ENCODE measurements around the gene MIGA2.

DNA sequence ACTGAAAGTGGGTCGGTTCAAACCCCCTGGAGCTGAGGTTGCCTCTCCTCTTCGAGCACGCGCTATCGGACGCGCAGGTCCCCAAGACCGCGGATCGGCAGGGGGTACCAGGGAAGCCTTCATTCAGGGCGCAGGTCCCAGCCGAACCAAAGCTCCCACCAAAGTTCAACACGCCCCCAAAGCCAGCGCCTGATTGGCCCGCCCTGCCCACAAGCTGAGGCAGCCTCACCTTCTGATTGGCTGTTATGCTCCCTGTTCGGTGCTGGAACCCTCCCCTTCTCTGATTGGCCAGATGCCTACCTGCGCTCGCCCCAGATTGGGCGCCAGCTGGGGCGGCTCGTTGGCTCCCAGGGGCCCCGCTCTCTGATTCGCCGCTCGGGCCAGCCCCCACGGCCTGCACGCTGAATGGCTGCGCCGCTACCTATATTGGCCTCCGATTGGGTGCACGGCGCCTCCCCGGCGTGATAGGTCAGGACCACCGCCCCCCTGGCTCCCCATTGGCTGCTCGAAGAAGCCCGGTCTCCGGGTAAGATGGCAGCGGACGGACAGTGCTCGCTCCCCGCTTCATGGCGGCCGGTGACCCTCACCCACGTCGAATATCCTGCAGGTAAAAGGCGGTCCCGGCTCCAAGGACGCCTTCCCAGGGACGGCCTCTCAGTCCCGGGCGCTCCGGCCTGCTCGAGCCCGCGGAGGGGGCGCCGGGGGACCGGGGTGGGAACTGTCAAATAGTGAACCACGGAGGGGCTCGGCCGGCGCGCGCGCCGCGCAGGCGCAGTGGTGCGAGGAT, 44.4 kb downstream of the MIGA2 start, which contains the start of gene DOLPP1:
- TF ChIP-seq CTCF (IDR thresholded peaks at IDR 0.05) (no peak), EZH2 (IDR thresholded peaks at IDR 0.05) (no peak), EZH2phosphoT487 (IDR thresholded peaks at IDR 0.05) (no peak)
